ENCODE data around the gene RIT2.
A peak's percentile ranks its signal among the peaks of the same experiment; 100 is the strongest.

Gene RIT2

GRCh38 chr18:43139288-43139946, 23.9 kb upstream of the RIT2 start:
- DNase-seq (ENCODE audit: low spot score): no peak
- no peak for TF ChIP-seq CTCF (IDR thresholded peaks at IDR 0.05; ENCODE audit: poor library complexity, severe bottlenecking)
- H3K27ac ChIP-seq (ENCODE audit: poor library complexity, severe bottlenecking): no peak overlapping the region
- no peaks in the 10 kb centered on the region for H3K9me3 ChIP-seq (ENCODE audit: severe bottlenecking)
- no peaks in the 10 kb centered on the region for H3K36me3 ChIP-seq (ENCODE audit: low read depth)
- no peaks in the 10 kb centered on the region for H3K4me1 ChIP-seq (ENCODE audit: insufficient read depth, poor library complexity, severe bottlenecking)
- ATAC-seq (ENCODE audit: low read depth): no peak
- H3K27me3 ChIP-seq (ENCODE audit: insufficient read depth, poor library complexity, severe bottlenecking): no peaks in the 10 kb centered on the region
- H3K4me3 ChIP-seq (ENCODE audit: severe bottlenecking): no peak overlapping the region

GRCh38 chr18:43134876-43135275, 19.4 kb upstream of the RIT2 start:
- peaks cover 3% of the 10 kb centered on the region for H3K27me3 ChIP-seq (ENCODE audit: insufficient read depth, poor library complexity, severe bottlenecking)
- H3K27ac ChIP-seq (ENCODE audit: poor library complexity, severe bottlenecking): no peak overlapping the region
- DNase-seq (ENCODE audit: low spot score) (no peak), ATAC-seq (ENCODE audit: low read depth) (no peak)
- no peak overlapping the region for H3K4me3 ChIP-seq (ENCODE audit: severe bottlenecking)
- H3K4me1 ChIP-seq (ENCODE audit: insufficient read depth, poor library complexity, severe bottlenecking): no peaks in the 10 kb centered on the region
- no peaks in the 10 kb centered on the region for H3K36me3 ChIP-seq (ENCODE audit: low read depth)
- no peak for TF ChIP-seq CTCF (IDR thresholded peaks at IDR 0.05; ENCODE audit: poor library complexity, severe bottlenecking)
- no peaks in the 10 kb centered on the region for H3K9me3 ChIP-seq (ENCODE audit: severe bottlenecking)

GRCh38 chr18:43130716-43131260, 15.3 kb upstream of the RIT2 start:
- H3K9me3 ChIP-seq (ENCODE audit: severe bottlenecking): no peaks in the 10 kb centered on the region
- H3K36me3 ChIP-seq (ENCODE audit: low read depth): no peaks in the 10 kb centered on the region
- no peaks in the 10 kb centered on the region for H3K4me1 ChIP-seq (ENCODE audit: insufficient read depth, poor library complexity, severe bottlenecking)
- H3K4me3 ChIP-seq (ENCODE audit: severe bottlenecking): no peak overlapping the region
- H3K27me3 ChIP-seq (ENCODE audit: insufficient read depth, poor library complexity, severe bottlenecking): peaks cover 3% of the 10 kb centered on the region
- no peak overlapping the region for H3K27ac ChIP-seq (ENCODE audit: poor library complexity, severe bottlenecking)
- TF ChIP-seq CTCF (IDR thresholded peaks at IDR 0.05; ENCODE audit: poor library complexity, severe bottlenecking): no peak
- DNase-seq (ENCODE audit: low spot score): no peak
- ATAC-seq (ENCODE audit: low read depth): no peak

GRCh38 chr18:43129946-43130524, 14.6 kb upstream of the RIT2 start:
- H3K27ac ChIP-seq (ENCODE audit: poor library complexity, severe bottlenecking): no peak overlapping the region
- no peaks in the 10 kb centered on the region for H3K36me3 ChIP-seq (ENCODE audit: low read depth)
- H3K27me3 ChIP-seq (ENCODE audit: insufficient read depth, poor library complexity, severe bottlenecking): peaks cover 5% of the 10 kb centered on the region
- H3K4me1 ChIP-seq (ENCODE audit: insufficient read depth, poor library complexity, severe bottlenecking): no peaks in the 10 kb centered on the region
- TF ChIP-seq CTCF (IDR thresholded peaks at IDR 0.05; ENCODE audit: poor library complexity, severe bottlenecking): no peak
- no peaks in the 10 kb centered on the region for H3K9me3 ChIP-seq (ENCODE audit: severe bottlenecking)
- peak overlapping the region; percentile 3 for H3K4me3 ChIP-seq (ENCODE audit: severe bottlenecking)
- no peak for ATAC-seq (ENCODE audit: low read depth)
- DNase-seq (ENCODE audit: low spot score): no peak

- no peaks in the 10 kb centered on the region for H3K36me3 ChIP-seq (ENCODE audit: low read depth)
- TF ChIP-seq CTCF (IDR thresholded peaks at IDR 0.05; ENCODE audit: poor library complexity, severe bottlenecking): no peak
- no peak for DNase-seq (ENCODE audit: low spot score)
- peaks cover 4% of the 10 kb centered on the region for H3K27me3 ChIP-seq (ENCODE audit: insufficient read depth, poor library complexity, severe bottlenecking)
- no peaks in the 10 kb centered on the region for H3K9me3 ChIP-seq (ENCODE audit: severe bottlenecking)
- no peak overlapping the region for H3K27ac ChIP-seq (ENCODE audit: poor library complexity, severe bottlenecking)
- ATAC-seq (ENCODE audit: low read depth): no peak
- H3K4me3 ChIP-seq (ENCODE audit: severe bottlenecking): no peak overlapping the region
- no peaks in the 10 kb centered on the region for H3K4me1 ChIP-seq (ENCODE audit: insufficient read depth, poor library complexity, severe bottlenecking)
Measured at GRCh38 chr18:43125471-43125870, 10.0 kb upstream of the RIT2 start.

Measured in RWPE2 (cell line).